Measurements from ENCODE around the gene PRPF40B.

DNA sequence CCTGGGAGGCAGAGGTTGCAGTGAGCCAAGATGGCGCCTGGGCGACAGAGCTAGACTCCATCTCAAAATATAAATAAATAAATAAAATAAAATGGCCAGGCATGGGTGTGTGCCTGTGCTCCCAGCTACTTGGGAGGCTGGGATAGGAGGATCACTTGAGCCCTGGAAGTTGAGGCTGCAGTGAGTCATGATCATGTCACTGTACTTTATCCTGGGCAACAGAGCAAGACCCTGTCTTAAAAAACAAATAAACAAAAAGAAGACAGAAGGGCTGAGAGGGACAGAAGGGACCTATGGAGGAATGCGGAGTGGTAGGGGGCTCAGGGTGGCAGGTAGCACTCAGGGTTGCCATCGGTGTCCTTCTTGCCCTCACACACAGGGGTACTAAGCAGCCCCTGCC is 40.8 kb downstream of the PRPF40B start:
- TF ChIP-seq CTCF (IDR thresholded peaks at IDR 0.05) (no peak), POLR2A (IDR thresholded peaks at IDR 0.05) (no peak)
